GM18511 (cell line): Measurements from ENCODE around the gene UBE2D4.
"Not testable (repeated sequence)": the region's sequence is repeated elsewhere in the genome, so short reads cannot be mapped to it uniquely, and the experiment has no call there.

Experiments used
- ATAC-seq: cut with Tn5 transposase; IDR thresholded peaks from one replicate; pipeline ENCODE4 v1.9.1; 2021; ENCODE audit warnings: mild to moderate bottlenecking, moderate library complexity; ENCODE audit not compliant: unreplicated experiment

UBE2D4 gene

GRCh38 chr7:43960933-43961332 is 34.7 kb downstream of the UBE2D4 start:
- no peak for ATAC-seq

DNA sequence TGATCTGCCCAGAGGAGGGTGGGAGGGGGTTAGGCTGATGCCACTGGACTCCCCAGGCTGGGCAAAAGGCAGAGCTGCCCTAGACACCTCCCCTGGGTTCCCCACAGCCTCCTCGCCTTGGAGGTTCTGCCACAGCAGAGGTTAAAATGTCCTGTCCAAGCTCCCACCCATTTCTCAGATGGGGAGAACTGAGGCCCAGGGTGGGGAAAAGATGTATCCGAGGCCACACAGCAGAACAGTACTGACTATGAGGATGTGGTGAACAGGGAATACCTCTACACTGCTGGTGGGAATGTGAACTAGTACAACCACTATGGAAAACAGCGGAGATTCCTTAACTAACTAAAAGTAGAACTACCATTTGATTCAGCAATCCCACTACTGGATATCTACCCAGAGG is 40.2 kb downstream of the UBE2D4 start:
- not testable (repeated sequence) for ATAC-seq

DNA sequence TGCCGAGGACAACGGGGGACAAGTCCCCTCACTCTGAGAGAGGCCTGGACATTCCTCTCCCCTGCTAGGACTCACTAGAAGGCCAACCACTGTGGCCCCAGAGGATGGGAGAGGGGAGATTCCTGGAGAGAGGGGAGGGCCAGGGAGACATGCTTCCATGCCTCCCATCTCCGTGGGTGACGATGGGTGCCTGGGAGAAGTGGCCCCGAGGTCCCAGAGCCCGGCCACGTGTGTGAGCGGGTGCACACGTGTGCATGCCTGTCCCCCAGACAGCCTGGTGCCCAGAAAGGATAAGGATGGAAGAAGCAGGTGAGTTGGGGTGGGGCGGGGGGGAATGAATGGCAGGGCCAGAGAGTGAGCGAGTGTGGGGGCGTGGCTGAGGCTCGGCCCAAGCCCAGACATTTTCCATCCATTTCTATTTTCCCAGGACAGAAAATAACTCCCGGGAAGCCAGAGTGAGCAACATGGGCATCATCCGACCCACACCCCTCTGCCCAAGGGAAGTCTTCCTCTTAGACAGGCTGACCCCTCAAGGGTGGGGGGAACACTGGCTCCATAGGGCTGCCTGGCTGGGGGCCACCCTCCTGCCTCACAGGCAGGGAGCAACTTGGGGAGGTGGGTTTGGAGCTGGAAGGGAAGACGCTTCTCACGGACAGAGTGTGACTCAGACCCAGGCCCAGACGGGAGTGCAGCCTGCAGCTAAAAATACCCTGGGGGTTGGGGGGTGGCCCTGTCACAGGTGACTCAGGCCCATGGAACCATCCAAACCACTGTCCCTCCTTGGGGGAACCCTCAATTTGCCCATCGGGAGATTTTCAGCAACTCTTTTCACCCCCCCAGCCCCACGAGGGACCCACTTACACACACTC is 42.2 kb downstream of the UBE2D4 start:
- ATAC-seq, result not testable (repeated sequence)

GRCh38 chr7:43969586-43969985 is 43.4 kb downstream of the UBE2D4 start:
- not testable (repeated sequence) for ATAC-seq

GRCh38 chr7:43970698-43971097 is 44.5 kb downstream of the UBE2D4 start:
- ATAC-seq, result not testable (repeated sequence)

- not testable (repeated sequence) for ATAC-seq
These were observed 47.9 kb downstream of the UBE2D4 start for GRCh38 chr7:43974033-43974573.

DNA sequence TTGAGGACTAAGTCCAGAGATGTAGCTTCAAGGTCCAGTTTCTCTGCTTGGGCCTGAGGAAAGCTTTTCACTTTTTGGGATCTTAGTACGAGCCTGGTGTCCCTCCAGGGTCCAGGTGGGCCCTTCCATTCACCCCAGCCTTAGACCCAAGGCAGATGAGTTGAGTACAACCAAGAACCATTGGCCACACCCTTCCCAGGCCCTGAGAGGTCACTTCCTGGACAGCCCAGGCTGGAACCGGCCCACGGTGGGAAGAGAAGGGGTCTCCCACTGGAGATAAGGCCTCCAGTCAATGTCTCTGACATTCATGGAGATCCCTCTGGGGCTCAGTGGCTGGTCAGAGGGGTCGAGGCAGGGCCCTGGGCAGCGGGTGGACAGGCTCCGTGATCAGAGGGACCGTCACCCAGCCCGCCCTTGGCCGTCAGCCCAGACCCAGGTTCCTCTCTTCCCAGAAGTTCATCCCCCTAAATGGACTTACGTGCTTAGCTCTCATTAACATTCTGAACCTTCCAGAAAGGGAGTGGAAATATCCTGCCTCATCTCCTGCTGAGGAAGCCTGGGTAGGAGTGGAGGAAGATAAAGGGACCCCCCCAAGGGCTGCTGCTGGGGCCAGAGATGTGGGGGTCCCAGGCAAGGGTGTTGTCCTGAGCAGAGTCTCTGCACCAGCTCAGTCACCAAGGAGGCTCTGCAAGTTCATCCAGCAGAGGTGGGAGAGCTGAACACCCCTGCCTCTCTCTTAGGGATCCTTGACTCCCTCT is 48.7 kb downstream of the UBE2D4 start:
- not testable (repeated sequence) for ATAC-seq

GRCh38 chr7:43977525-43977924 is 51.3 kb downstream of the UBE2D4 start:
- ATAC-seq, result no peak

GRCh38 chr7:43978102-43978501 is 51.9 kb downstream of the UBE2D4 start:
- ATAC-seq, result not testable (repeated sequence)

DNA sequence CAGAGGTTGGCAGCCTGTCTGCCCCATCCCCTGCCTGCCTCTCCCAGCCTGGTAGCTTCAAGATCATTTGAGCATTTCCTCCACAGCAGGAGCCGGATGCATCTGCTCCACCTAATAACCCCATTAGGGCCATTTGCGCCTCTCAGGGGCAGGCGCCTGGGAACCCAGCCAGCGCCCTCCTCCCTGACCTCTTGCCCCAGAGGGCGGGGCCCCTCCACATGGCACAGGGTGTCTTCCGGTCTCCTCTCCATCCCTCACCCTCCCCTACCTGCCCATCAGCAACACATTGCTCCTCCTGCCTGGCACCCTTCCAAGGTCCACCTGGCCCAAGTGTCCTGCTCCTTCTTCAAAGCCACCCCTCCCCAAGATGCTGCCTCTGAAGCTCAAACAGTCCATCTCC is 56.6 kb downstream of the UBE2D4 start:
- ATAC-seq, result not testable (repeated sequence)

- not testable (repeated sequence) for ATAC-seq
These were observed 57.5 kb downstream of the UBE2D4 start for GRCh38 chr7:43983736-43984135.

DNA sequence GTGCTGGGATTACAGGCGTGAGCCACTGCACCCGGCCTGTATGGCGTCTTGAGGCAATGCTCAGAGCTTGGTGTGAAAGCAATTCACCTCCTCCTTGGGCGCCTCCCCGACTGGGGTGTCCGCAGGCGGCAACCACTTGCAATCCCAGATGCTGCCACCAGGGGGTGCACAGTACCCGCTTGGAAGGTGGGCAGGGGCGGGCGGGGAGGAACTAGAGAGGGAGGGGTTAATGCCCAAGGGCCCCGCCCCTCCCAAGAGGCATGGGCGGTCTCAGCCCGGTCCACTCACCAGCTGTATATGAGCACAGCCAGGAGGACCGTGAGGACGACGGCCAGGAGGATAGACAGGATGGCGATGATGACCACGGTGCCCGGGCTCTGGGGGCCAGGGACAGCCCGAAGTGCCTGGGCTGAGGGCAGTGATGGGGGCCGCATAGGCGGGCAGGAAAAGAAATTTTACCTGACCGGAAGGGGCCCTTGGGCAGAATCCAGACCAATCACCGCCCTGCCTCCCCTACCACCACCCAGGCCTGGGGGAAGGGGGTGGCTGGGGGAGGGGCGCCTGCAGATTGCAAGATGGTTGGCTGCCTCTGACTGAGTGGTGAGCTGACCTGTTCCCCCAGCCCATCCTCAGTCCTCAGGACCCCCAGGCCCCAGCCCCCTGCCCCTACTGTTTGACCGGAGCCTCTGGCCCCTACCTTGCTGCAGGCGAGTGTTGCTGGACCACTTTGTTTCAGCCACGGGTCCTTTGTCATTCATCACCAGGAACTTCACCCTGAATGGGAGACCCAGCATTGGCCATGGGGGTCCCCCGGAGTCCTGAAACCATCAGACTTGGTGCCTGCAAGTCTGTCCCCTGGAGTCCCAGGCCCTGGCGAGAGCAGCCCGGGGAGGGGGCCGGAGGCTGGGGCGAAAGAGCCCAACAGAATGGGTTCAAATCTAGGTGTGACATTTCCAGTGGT is 59.9 kb downstream of the UBE2D4 start:
- peak; percentile 85 for ATAC-seq

DNA sequence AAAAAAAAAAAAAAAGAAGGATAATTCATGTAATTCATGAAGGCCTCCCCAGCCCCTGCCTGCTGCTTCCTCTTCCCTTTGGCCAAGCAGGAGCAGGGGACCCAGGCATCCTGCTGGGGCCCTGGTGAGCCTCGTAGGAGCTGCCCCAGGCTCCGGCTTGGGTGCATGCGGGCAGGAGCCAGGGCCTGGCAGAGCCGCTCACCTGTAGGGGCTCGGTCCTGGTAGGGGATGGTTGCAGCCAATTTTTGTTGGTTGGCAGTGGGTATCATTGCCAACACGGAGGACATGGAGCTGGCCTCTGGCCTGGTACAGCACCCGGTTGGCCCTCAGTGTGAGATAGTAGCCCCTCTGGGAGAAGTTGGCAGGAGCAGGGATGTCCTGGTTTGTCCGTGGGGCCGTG is 61.2 kb downstream of the UBE2D4 start:
- not testable (repeated sequence) for ATAC-seq

DNA sequence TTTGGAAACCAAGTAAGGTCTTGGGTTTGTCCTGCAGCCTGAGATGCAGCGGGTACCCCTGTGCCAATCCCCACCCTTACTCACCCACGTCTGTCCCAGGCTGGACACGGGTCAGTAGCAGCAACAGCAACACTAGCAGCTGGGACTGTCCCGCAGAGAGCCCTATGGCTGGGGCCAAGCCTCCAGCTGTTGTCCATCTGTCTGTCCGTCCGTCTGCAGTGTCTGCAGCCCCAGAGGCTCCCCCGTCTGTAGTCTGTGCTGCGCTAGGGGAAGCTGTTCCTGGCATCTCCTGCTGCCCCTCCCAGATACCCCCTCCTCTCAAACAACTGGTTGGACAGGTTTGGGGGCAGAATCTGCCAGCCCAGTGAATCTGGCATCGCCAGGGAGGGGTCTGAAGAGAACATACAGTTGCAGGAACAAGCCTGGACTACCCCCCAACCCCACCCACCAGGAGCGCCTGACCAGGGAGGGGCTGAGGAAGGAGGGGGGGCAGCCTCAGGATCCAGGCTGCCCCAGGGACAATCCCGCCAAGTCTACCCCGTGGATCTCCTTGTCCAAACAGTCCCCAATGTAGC is 63.9 kb downstream of the UBE2D4 start:
- ATAC-seq, result not testable (repeated sequence)

DNA sequence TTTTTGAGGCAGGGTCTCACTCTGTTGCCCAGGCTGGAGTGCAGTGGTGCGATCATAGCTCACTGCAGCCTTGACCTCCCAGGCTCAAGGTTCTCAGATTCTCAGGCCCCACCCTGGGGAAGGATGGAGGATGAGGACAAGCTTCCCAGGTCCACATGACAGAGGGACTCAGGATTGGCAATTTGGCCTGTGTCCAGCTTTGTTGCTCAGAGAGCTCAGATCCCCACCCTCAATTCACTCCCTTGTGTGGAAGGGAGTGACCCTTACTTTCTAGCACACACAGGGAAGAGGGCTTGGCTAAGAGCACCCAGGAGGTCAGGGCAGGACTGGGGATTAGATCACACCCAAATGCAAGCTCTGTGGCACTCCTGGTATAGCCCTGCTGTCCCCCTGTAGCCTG is 64.6 kb downstream of the UBE2D4 start:
- not testable (repeated sequence) for ATAC-seq

- peak; percentile 97 for ATAC-seq
These were observed 66.7 kb downstream of the UBE2D4 start for GRCh38 chr7:43992896-43993295.

DNA sequence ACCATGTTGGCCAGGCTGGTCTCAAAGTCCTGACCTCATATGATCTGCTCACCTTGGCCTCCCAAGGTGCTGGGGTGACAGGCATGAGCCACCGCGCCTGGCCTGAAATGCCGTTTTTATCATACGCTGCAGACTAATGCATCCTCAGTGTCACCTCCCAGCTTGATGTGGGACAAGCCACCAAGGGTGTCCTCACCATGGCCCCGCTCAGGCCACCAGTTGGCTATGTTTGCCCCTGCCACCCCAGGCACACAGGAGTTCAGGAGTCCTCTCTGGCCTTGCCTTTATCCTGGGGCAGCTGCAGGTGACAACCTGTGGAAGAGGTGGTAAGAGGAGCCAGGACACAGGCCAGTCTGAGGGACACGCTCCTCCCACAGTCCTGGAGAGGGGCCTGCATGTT is 68.4 kb downstream of the UBE2D4 start:
- not testable (repeated sequence) for ATAC-seq

- not testable (repeated sequence) for ATAC-seq
These were observed 71.3 kb downstream of the UBE2D4 start, which contains the start of gene SPDYE1 for GRCh38 chr7:43997532-43997931. TSS of gene SPDYE1 (plus strand) at chr7:43997897. CDS start at chr7:43999950, 2,053 bp downstream.
